CD4-positive, alpha-beta T cell (primary cell): ENCODE measurements around the gene CDH8. TPM values are rescaled to one million over a fixed set of nuclear protein-coding genes. Genes with fewer than 3 reads are reported as not detected.

Experiments
- ATAC-seq: fragments of 200-7000 bp; cut with Tn5 transposase; one replicate; pipeline ENCODE4 v1.10.0; 2022; ENCODE audit warnings: mild to moderate bottlenecking; ENCODE audit not compliant: poor library complexity
- CTCF ChIA-PET: fragments of 350-600 bp; sonication (Branson Sonifier 250); formaldehyde crosslinking; loops from one replicate; lab custom pipeline; 2021; ENCODE audit warnings: antibody characterized with exemption, inconsistent platforms; lab: Charles Lee
- POLR2A ChIA-PET: fragments of 350-600 bp; sonication (Branson Sonifier 250); formaldehyde crosslinking; loops from one replicate; lab custom pipeline; 2021; ENCODE audit warnings: antibody characterized with exemption, inconsistent platforms; lab: Charles Lee
- DNase-seq, 14 experiments: peaks; one replicate each; pipeline ENCODE4 v3.0.0-alpha.2; 2013 to 2020; ENCODE audit warnings: mixed read lengths in 2 of 14
- H3K27ac ChIP-seq, 2 donors: one replicate each; pipeline versions ENCODE4 v1.5.1 to v1.7.0; 2013; ENCODE audit warnings: low read length in 2 of 2, low read depth in 1 of 2, mild to moderate bottlenecking in 1 of 2
- H3K27me3 ChIP-seq, 2 experiments: 1 replicate in 1 of 2; 2 replicates in 1 of 2; pipeline versions ENCODE4 v1.6.1 to v1.7.0; 2013; ENCODE audit warnings: low read length in 2 of 2, control low read depth in 1 of 2, mild to moderate bottlenecking in 1 of 2, moderate library complexity in 1 of 2; ENCODE audit not compliant: insufficient read depth in 2 of 2, control insufficient read depth in 1 of 2
- H3K36me3 ChIP-seq: one replicate; pipeline ENCODE4 v1.6.1; 2013; ENCODE audit warnings: low read length, control low read depth; ENCODE audit not compliant: insufficient read depth
- H3K4me1 ChIP-seq: one replicate; pipeline ENCODE4 v1.6.1; 2013; ENCODE audit warnings: low read length, control low read depth; ENCODE audit not compliant: insufficient read depth
- H3K4me3 ChIP-seq: one replicate; pipeline ENCODE4 v1.5.1; 2013; ENCODE audit warnings: mild to moderate bottlenecking, low read length, moderate library complexity
- H3K9me3 ChIP-seq, 2 experiments: 1 replicate in 1 of 2; 2 replicates in 1 of 2; pipeline versions ENCODE4 v1.6.1 to v1.7.0; 2013; ENCODE audit warnings: low read length in 2 of 2, mild to moderate bottlenecking in 2 of 2, control low read depth in 1 of 2, moderate library complexity in 1 of 2; ENCODE audit not compliant: control insufficient read depth in 1 of 2, insufficient read depth in 1 of 2
- H3K27ac Mint-ChIP-seq: one replicate; pipeline ENCODE4 v1.8.0; 2020; ENCODE audit warnings: mixed read lengths
- H3K27me3 Mint-ChIP-seq: one replicate; pipeline ENCODE4 v1.8.0; 2021; ENCODE audit warnings: mixed read lengths
- H3K36me3 Mint-ChIP-seq: one replicate; pipeline ENCODE4 v1.8.0; 2021; ENCODE audit warnings: low read depth, mixed read lengths
- H3K4me1 Mint-ChIP-seq: one replicate; pipeline ENCODE4 v1.8.0; 2021; ENCODE audit warnings: low read depth, mixed read lengths
- H3K4me3 Mint-ChIP-seq: one replicate; pipeline ENCODE4 v1.8.0; 2020; ENCODE audit warnings: mild to moderate bottlenecking, mixed read lengths
- H3K9me3 Mint-ChIP-seq: one replicate; pipeline ENCODE4 v1.8.0; 2020; ENCODE audit warnings: mixed read lengths
- CTCF ChIP-seq: fragments of 200-600 bp; IDR thresholded peaks from one replicate; pipeline ENCODE4 v1.8.0; 2022; ENCODE audit warnings: antibody characterized with exemption, mild to moderate bottlenecking
- intact Hi-C, 2 experiments: fragments of 100-400 bp; cut with DNase I in 1 of 2; cut with micrococcal nuclease in 1 of 2; formaldehyde crosslinking; loops; one replicate each; pipeline versions ENCODE4 v1.15.1 to v1.9.0; 2023 to 2025; cut with DNase I, micrococcal nuclease
- total RNA-seq, 174 experiments: library from RNA in 2 of 174; stranded (reverse) in 2 of 174; gene quantifications; one replicate each; pipeline ENCODE4 v1.2.3 and lab custom pipeline; 2021 to 2026

Gene CDH8
- total RNA-seq, 2 experiments from 2014 or later = not detected

- Histone ChIP-seq H3K4me3 (no peak overlapping the region), H3K9me3 (peaks cover 5 to 6% of the 10 kb centered on the region in 2 experiments), H3K36me3 (no peaks in the 10 kb centered on the region), H3K27me3 (no peaks in the 10 kb centered on the region), H3K27ac (no peak overlapping the region), H3K4me1 (no peaks in the 10 kb centered on the region)
- ATAC-seq = no peak
- no peak for TF ChIP-seq CTCF
- no peak overlapping the region for H3K4me3 Mint-ChIP-seq
- intact Hi-C loops = no loop called here
- ChIA-PET POLR2A (no interaction called here), CTCF (no interaction called here)
- H3K36me3 Mint-ChIP-seq = no peaks in the 10 kb centered on the region
- no peaks in the 10 kb centered on the region for H3K4me1 Mint-ChIP-seq
- H3K9me3 Mint-ChIP-seq = peaks cover 20% of the 10 kb centered on the region
- no peaks in the 10 kb centered on the region for H3K27me3 Mint-ChIP-seq
- no peak overlapping the region for H3K27ac Mint-ChIP-seq
- DNase-seq = no peak
Observed at GRCh38 chr16:61945511-61945910, 90.7 kb downstream of the CDH8 start.

- Mint-ChIP-seq H3K4me3 (no peak overlapping the region), H3K36me3 (no peaks in the 10 kb centered on the region), H3K9me3 (peaks cover 20% of the 10 kb centered on the region), H3K27me3 (no peaks in the 10 kb centered on the region), H3K4me1 (no peaks in the 10 kb centered on the region), H3K27ac (no peak overlapping the region)
- H3K4me3 ChIP-seq = no peak overlapping the region
- DNase-seq (no peak), ATAC-seq (no peak)
- peaks cover 6 to 9% of the 10 kb centered on the region in 2 experiments for H3K9me3 ChIP-seq
- CTCF ChIA-PET = no interaction called here
- H3K36me3 ChIP-seq = no peaks in the 10 kb centered on the region
- H3K27me3 ChIP-seq = no peaks in the 10 kb centered on the region
- no peak overlapping the region for H3K27ac ChIP-seq
- TF ChIP-seq CTCF = no peak
- intact Hi-C loops = no loop called here
- no peaks in the 10 kb centered on the region for H3K4me1 ChIP-seq
- POLR2A ChIA-PET = no interaction called here
Observed at GRCh38 chr16:61944004-61944403, 92.2 kb downstream of the CDH8 start.

GRCh38 chr16:61940611-61941010 is 95.6 kb downstream of the CDH8 start:
- intact Hi-C loops = no loop called here
- DNase-seq (no peak), ATAC-seq (no peak)
- POLR2A ChIA-PET = no interaction called here
- no peaks in the 10 kb centered on the region for H3K4me1 ChIP-seq
- no peak overlapping the region for H3K4me3 Mint-ChIP-seq
- H3K36me3 ChIP-seq = no peaks in the 10 kb centered on the region
- H3K4me3 ChIP-seq = no peak overlapping the region
- no peaks in the 10 kb centered on the region for H3K27me3 Mint-ChIP-seq
- H3K27ac ChIP-seq = no peak overlapping the region
- H3K36me3 Mint-ChIP-seq = no peaks in the 10 kb centered on the region
- peaks cover 5 to 9% of the 10 kb centered on the region in 2 experiments for H3K9me3 ChIP-seq
- no peaks in the 10 kb centered on the region for H3K4me1 Mint-ChIP-seq
- no peak overlapping the region for H3K27ac Mint-ChIP-seq
- H3K9me3 Mint-ChIP-seq = peaks cover 9% of the 10 kb centered on the region
- H3K27me3 ChIP-seq = no peaks in the 10 kb centered on the region
- no peak for TF ChIP-seq CTCF
- CTCF ChIA-PET = no interaction called here
